Osteoblast (primary cell): Measurements from ENCODE around the gene PNPLA7. TPM values are rescaled to one million over a fixed set of nuclear protein-coding genes. Genes with fewer than 3 reads are reported as not detected.

Experiments
- DNase-seq: peaks from one replicate; pipeline ENCODE4 v3.0.0; 2011; ENCODE audit warnings: low spot score, mixed read lengths; ENCODE audit not compliant: insufficient read length; ENCODE audit errors: missing footprints
- H2AFZ ChIP-seq: 2 replicates; pipeline ENCODE4 v1.6.0; 2011; ENCODE audit warnings: mild to moderate bottlenecking, low read length
- H3K27ac ChIP-seq: 2 replicates; pipeline ENCODE4 v1.5.1; 2011; ENCODE audit warnings: mild to moderate bottlenecking, low read depth, low read length, moderate library complexity
- H3K27me3 ChIP-seq: 2 replicates; pipeline ENCODE4 v1.6.0; 2012; ENCODE audit warnings: mild to moderate bottlenecking, control low read depth, inconsistent platforms, low read length, moderate library complexity; ENCODE audit not compliant: insufficient read depth
- H3K36me3 ChIP-seq: 2 replicates; pipeline ENCODE4 v1.5.1; 2011; ENCODE audit warnings: mild to moderate bottlenecking, low read length, control low read depth, moderate library complexity; ENCODE audit not compliant: insufficient read depth
- H3K4me1 ChIP-seq: 2 replicates; pipeline ENCODE4 v1.5.1; 2011; ENCODE audit warnings: mild to moderate bottlenecking, low read length, control low read depth, moderate library complexity; ENCODE audit not compliant: insufficient read depth
- H3K4me2 ChIP-seq: 2 replicates; pipeline ENCODE4 v1.6.0; 2011; ENCODE audit warnings: mild to moderate bottlenecking, low read length; ENCODE audit not compliant: insufficient read depth
- H3K4me3 ChIP-seq: fragments of 200-600 bp; sonication (generic); 3 replicates; pipeline ENCODE4 v1.5.1; 2012; ENCODE audit warnings: mild to moderate bottlenecking, low read length, inconsistent platforms; ENCODE audit not compliant: insufficient read depth
- H3K79me2 ChIP-seq: 2 replicates; pipeline ENCODE4 v1.6.0; 2012; ENCODE audit warnings: mild to moderate bottlenecking, low read length, control low read depth, inconsistent platforms; ENCODE audit not compliant: insufficient read depth
- H3K9me3 ChIP-seq: 2 replicates; pipeline ENCODE4 v1.5.1; 2011; ENCODE audit warnings: low read depth, low read length, control low read depth
- H4K20me1 ChIP-seq: 2 replicates; pipeline ENCODE4 v1.6.0; 2012; ENCODE audit warnings: mild to moderate bottlenecking, low read length, control low read depth; ENCODE audit not compliant: insufficient read depth
- total RNA-seq: library from RNA; depleted of rRNA; stranded (reverse); fragments of >200 nt; gene quantifications from 2 replicates; pipeline ENCODE4 v1.2.3, GENCODE V29; 2012
- TF ChIP-seq, protein P1 (sequence below): IDR thresholded peaks from 2 replicates; pipeline ENCODE4 v1.5.1; 2011; ENCODE audit warnings: mild to moderate bottlenecking, low read depth, low read length, moderate library complexity; ENCODE audit errors: extremely low read depth

The PNPLA7 gene
- total RNA-seq, 1 donor = 1.8 TPM

DNA sequence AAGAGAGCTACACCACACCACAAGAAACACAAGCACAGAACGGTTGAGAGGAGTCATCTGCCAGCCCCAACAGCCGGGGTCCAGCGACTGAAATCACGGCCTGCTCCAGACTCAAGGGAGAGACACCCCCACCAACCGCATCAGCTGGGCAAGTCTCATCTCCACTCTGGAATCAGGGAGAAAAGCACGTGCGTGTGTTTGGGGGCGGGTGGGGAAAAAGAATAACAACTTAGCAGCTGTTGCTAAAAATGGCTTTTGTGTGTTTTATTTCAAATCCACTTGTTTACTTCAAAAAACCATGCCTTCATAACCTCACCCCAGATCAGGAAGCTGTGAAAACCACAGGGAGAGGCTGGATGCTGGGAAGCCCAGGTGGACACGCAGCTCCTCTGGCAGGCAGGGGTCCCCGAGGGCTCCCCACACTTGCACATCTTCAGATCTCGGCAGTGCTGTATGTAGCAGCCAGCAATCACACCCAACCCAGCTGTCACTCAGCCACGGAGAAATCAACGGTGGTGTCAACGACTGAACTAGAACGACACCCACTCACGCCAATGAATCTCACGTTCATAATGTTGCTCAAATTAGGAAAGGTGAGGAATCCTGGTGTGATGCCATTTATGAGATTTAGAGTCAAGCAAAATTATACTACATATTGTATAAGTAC lies 19.0 kb downstream of the PNPLA7 start:
- Histone ChIP-seq H3K27me3 (peaks cover 5% of the 10 kb centered on the region), H3K4me2 (no peak overlapping the region), H2AFZ (no peak overlapping the region), H3K36me3 (no peaks in the 10 kb centered on the region), H3K4me3 (no peak overlapping the region), H3K9me3 (no peaks in the 10 kb centered on the region), H3K27ac (no peak overlapping the region), H4K20me1 (no peaks in the 10 kb centered on the region), H3K4me1 (peaks cover 9% of the 10 kb centered on the region), H3K79me2 (no peaks in the 10 kb centered on the region)
- DNase-seq = peak; percentile 58
- TF ChIP-seq, protein P1, sequence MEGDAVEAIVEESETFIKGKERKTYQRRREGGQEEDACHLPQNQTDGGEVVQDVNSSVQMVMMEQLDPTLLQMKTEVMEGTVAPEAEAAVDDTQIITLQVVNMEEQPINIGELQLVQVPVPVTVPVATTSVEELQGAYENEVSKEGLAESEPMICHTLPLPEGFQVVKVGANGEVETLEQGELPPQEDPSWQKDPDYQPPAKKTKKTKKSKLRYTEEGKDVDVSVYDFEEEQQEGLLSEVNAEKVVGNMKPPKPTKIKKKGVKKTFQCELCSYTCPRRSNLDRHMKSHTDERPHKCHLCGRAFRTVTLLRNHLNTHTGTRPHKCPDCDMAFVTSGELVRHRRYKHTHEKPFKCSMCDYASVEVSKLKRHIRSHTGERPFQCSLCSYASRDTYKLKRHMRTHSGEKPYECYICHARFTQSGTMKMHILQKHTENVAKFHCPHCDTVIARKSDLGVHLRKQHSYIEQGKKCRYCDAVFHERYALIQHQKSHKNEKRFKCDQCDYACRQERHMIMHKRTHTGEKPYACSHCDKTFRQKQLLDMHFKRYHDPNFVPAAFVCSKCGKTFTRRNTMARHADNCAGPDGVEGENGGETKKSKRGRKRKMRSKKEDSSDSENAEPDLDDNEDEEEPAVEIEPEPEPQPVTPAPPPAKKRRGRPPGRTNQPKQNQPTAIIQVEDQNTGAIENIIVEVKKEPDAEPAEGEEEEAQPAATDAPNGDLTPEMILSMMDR = no peak

DNA sequence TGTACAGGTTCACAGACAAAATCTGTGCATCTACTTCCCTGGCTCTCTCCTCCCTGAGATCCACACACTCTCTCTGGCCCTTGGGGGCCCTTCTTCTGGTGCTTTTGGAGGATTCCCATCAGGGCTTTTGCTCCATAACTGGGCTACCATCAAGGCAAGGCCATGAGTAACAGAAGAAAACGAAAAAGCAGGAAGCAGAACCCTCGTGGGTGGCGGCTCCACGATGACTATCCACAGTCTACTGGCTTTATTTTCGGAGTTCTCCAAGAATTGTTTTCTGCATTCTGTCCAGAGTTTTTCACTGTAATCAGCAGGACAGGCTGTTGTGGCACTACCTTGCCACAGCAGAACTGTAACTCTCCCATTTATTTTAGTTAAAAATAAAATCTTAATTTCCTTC lies 19.9 kb downstream of the PNPLA7 start:
- H2AFZ ChIP-seq = no peak overlapping the region
- no peak overlapping the region for H3K4me2 ChIP-seq
- DNase-seq = peak; percentile 23
- H3K36me3 ChIP-seq = no peaks in the 10 kb centered on the region
- no peaks in the 10 kb centered on the region for H3K79me2 ChIP-seq
- no peak overlapping the region for H3K4me3 ChIP-seq
- TF ChIP-seq, protein P1 = no peak
- no peaks in the 10 kb centered on the region for H4K20me1 ChIP-seq
- H3K9me3 ChIP-seq = no peaks in the 10 kb centered on the region
- peaks cover 9% of the 10 kb centered on the region for H3K4me1 ChIP-seq
- no peak overlapping the region for H3K27ac ChIP-seq
- peaks cover 5% of the 10 kb centered on the region for H3K27me3 ChIP-seq

DNA sequence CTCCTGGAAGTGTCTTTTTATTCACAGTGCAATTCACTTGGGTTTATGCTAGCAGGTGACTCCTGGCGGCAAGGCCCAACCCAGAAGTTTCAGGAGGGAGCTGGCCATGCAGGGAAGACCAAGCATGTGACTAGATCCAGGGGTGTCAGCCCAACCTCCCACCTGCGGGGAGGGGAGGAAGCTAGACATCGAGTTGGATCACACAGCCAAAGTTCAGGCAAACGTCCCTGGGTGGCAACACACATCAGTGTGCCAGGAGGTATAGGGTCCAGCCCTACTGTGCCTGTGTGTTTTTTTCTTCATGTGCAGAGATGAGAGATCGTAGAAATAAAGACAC lies 25.3 kb downstream of the PNPLA7 start:
- peak; percentile 48 for DNase-seq

More for the DNA sequence above, 25.3 kb downstream of the PNPLA7 start:
- Histone ChIP-seq H3K4me2 (no peak overlapping the region), H3K4me1 (no peaks in the 10 kb centered on the region), H3K79me2 (no peaks in the 10 kb centered on the region), H2AFZ (no peak overlapping the region), H4K20me1 (no peaks in the 10 kb centered on the region), H3K27me3 (peaks cover 5% of the 10 kb centered on the region), H3K36me3 (no peaks in the 10 kb centered on the region), H3K9me3 (no peaks in the 10 kb centered on the region), H3K4me3 (no peak overlapping the region), H3K27ac (no peak overlapping the region)
- TF ChIP-seq, protein P1 = no peak
